NT2/D1 (cell line): Measurements from ENCODE around the gene GRAMD4.

Experiments used
- SUZ12 ChIP-seq: IDR thresholded peaks from 2 replicates; pipeline ENCODE4 v1.6.1; 2011; ENCODE audit not compliant: insufficient read length, insufficient read depth; ENCODE audit errors: extremely low read depth
- YY1 ChIP-seq: IDR thresholded peaks from 2 replicates; pipeline ENCODE4 v1.6.1; 2011; ENCODE audit not compliant: insufficient read length, insufficient read depth
- ZNF274 ChIP-seq: IDR thresholded peaks from 2 replicates; pipeline ENCODE4 v1.6.1; 2011; ENCODE audit warnings: mild to moderate bottlenecking, low read depth, low read length

GRCh38 chr22:46611189-46611588, 9.0 kb upstream of the GRAMD4 start:
- TF ChIP-seq ZNF274 (no peak), SUZ12 (no peak), YY1 (no peak)
